HG02798 (cell line): ENCODE results near the gene TTC28.
"Not testable (repeated sequence)": the region's sequence is repeated elsewhere in the genome, so short reads cannot be mapped to it uniquely, and the experiment has no call there.

Source experiments
- ATAC-seq: cut with Tn5 transposase; IDR thresholded peaks from one replicate; pipeline ENCODE4 v1.9.1; 2021; ENCODE audit warnings: mild to moderate bottlenecking; ENCODE audit not compliant: unreplicated experiment, poor library complexity

The TTC28 gene

GRCh38 chr22:28175730-28176492 lies 503.7 kb downstream of the TTC28 start:
- no peak for ATAC-seq

GRCh38 chr22:28174509-28174908 lies 505.1 kb downstream of the TTC28 start:
- no peak for ATAC-seq

- ATAC-seq, result no peak
Observed at GRCh38 chr22:28172892-28173670, 506.6 kb downstream of the TTC28 start.

GRCh38 chr22:28171712-28172111 lies 507.9 kb downstream of the TTC28 start:
- ATAC-seq, result no peak

GRCh38 chr22:28171115-28171514 lies 508.5 kb downstream of the TTC28 start:
- no peak for ATAC-seq

GRCh38 chr22:28169314-28169713 lies 510.3 kb downstream of the TTC28 start:
- ATAC-seq, result not testable (repeated sequence)

- no peak for ATAC-seq
Observed at GRCh38 chr22:28155808-28156207, 523.8 kb downstream of the TTC28 start.

- ATAC-seq, result no peak
Observed at GRCh38 chr22:28154861-28155260, 524.8 kb downstream of the TTC28 start.

GRCh38 chr22:28151151-28151816 lies 528.4 kb downstream of the TTC28 start:
- no peak for ATAC-seq

GRCh38 chr22:28148816-28149465 lies 530.7 kb downstream of the TTC28 start:
- ATAC-seq, result no peak

- no peak for ATAC-seq
Observed at GRCh38 chr22:28147401-28147800, 532.2 kb downstream of the TTC28 start.

- ATAC-seq, result no peak
Observed at GRCh38 chr22:28146401-28147314, 533.0 kb downstream of the TTC28 start.

GRCh38 chr22:28143961-28144745 lies 535.5 kb downstream of the TTC28 start:
- ATAC-seq, result no peak

- ATAC-seq, result no peak
Observed at GRCh38 chr22:28143241-28143865, 536.3 kb downstream of the TTC28 start.

- no peak for ATAC-seq
Observed at GRCh38 chr22:28142361-28142961, 537.2 kb downstream of the TTC28 start.

GRCh38 chr22:28141614-28142013 lies 538.0 kb downstream of the TTC28 start:
- ATAC-seq, result no peak

GRCh38 chr22:28139961-28140360 lies 539.7 kb downstream of the TTC28 start:
- no peak for ATAC-seq

- no peak for ATAC-seq
Observed at GRCh38 chr22:28139516-28139915, 540.1 kb downstream of the TTC28 start.
